Measurements from ENCODE around the gene WFDC8. TPM values are rescaled to one million over a fixed set of nuclear protein-coding genes. Genes with fewer than 3 reads are reported as not detected.

WFDC8 gene
- total and polyA plus RNA-seq, 2 donors (not counting 1 experiment from before 2014, with no cell fraction given), result not detected

DNA sequence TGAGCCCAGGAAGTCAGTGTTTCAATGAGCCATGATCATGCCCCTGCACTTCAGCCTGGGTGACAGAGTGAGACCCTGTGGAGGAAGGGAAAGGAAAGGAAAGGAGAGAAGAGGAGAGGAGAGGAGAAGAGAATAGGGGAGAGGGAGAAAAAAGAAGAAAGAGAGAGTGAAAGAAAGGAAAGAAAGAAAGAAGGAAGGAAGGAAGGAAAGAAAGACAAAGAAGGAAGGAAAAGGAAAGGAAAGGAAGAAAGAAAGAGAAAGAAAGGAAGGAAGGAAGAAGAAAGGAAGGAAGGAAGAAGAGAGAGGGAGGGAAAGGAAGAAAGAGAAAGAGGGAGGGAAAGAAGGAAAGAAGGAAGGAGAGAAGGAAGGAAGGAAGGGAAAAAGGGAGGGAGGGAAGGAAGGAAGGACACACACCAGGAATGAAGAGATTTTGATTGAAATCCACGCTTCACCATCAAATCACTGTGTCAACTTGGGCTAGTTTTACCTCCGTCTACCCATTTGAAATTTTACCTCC, 14.3 kb downstream of the WFDC8 start:
- Histone ChIP-seq H3K4me2 (ENCODE audit: extremely low read depth, insufficient read depth, low read length) (no peak overlapping the region), H3K4me1 (ENCODE audit: control insufficient read depth, extremely low read depth, insufficient read depth, low read length) (no peaks in the 10 kb centered on the region), H3K4me3 (replicated peaks in 1 of 4; ENCODE audit: control extremely low read depth in 1 of 4, insufficient read depth in 1 of 4, low read depth in 3 of 4, low read length in 4 of 4) (no peak overlapping the region), H3K9me3 (ENCODE audit: control insufficient read depth, insufficient read depth, low read depth, low read length) (no peaks in the 10 kb centered on the region), H3K36me3 (ENCODE audit: control insufficient read depth, insufficient read depth, low read length) (no peaks in the 10 kb centered on the region), H4K20me1 (ENCODE audit: control insufficient read depth, extremely low read depth, insufficient read depth, low read length) (no peaks in the 10 kb centered on the region), H3K27ac (ENCODE audit: insufficient read depth, low read length) (no peak overlapping the region), H2AFZ (ENCODE audit: low read length) (no peak overlapping the region), H3K9ac (ENCODE audit: insufficient read depth, low read length) (no peak overlapping the region), H3K79me2 (ENCODE audit: control insufficient read depth, insufficient read depth, low read length) (no peaks in the 10 kb centered on the region), H3K27me3 (ENCODE audit: control insufficient read depth, insufficient read depth, low read length) (no peaks in the 10 kb centered on the region)
- no peak for TF ChIP-seq EZH2 (IDR thresholded peaks at IDR 0.05; ENCODE audit: low read length, missing control alignments)
- TF ChIP-seq, protein P1, sequence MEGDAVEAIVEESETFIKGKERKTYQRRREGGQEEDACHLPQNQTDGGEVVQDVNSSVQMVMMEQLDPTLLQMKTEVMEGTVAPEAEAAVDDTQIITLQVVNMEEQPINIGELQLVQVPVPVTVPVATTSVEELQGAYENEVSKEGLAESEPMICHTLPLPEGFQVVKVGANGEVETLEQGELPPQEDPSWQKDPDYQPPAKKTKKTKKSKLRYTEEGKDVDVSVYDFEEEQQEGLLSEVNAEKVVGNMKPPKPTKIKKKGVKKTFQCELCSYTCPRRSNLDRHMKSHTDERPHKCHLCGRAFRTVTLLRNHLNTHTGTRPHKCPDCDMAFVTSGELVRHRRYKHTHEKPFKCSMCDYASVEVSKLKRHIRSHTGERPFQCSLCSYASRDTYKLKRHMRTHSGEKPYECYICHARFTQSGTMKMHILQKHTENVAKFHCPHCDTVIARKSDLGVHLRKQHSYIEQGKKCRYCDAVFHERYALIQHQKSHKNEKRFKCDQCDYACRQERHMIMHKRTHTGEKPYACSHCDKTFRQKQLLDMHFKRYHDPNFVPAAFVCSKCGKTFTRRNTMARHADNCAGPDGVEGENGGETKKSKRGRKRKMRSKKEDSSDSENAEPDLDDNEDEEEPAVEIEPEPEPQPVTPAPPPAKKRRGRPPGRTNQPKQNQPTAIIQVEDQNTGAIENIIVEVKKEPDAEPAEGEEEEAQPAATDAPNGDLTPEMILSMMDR (conservative IDR thresholded peaks at IDR 0.05 in 1 of 2, IDR thresholded peaks at IDR 0.05 in 1 of 2; ENCODE audit: low read depth in 1 of 2, low read length in 2 of 2), result no peak
- DNase-seq (ENCODE audit: low read depth in 2 of 2), result no peak

DNA sequence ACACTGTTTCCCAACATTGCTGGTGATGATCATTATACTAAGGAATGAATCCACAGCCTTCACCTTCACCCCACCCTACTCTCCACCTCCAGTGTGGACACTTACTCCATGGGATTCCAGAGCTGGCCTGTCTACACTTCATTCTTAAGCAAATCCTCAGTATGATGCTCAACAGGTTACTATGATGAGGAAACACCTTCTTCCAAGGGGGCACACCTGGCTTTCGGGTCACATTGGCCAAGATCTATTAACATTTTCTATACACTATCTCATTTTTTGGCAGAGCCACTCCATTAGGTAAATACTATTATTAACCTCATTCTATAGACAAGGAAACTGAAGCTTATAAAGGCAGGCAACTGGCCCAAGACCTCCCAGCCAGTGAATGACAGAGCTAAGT, 23.9 kb downstream of the WFDC8 start:
- H3K36me3 ChIP-seq (ENCODE audit: control insufficient read depth, insufficient read depth, low read length), result no peaks in the 10 kb centered on the region
- TF ChIP-seq, protein P1 (conservative IDR thresholded peaks at IDR 0.05 in 1 of 2, IDR thresholded peaks at IDR 0.05 in 1 of 2; ENCODE audit: low read depth in 1 of 2, low read length in 2 of 2), result no peak
- no peak for TF ChIP-seq EZH2 (IDR thresholded peaks at IDR 0.05; ENCODE audit: low read length, missing control alignments)
- no peaks in the 10 kb centered on the region for H3K4me1 ChIP-seq (ENCODE audit: control insufficient read depth, extremely low read depth, insufficient read depth, low read length)
- H3K9ac ChIP-seq (ENCODE audit: insufficient read depth, low read length), result no peak overlapping the region
- no peak overlapping the region for H3K4me3 ChIP-seq (replicated peaks in 1 of 4; ENCODE audit: control extremely low read depth in 1 of 4, insufficient read depth in 1 of 4, low read depth in 3 of 4, low read length in 4 of 4)
- DNase-seq (ENCODE audit: low read depth in 2 of 2), result no peak
- H4K20me1 ChIP-seq (ENCODE audit: control insufficient read depth, extremely low read depth, insufficient read depth, low read length), result no peaks in the 10 kb centered on the region
- H3K9me3 ChIP-seq (ENCODE audit: control insufficient read depth, insufficient read depth, low read depth, low read length), result no peaks in the 10 kb centered on the region
- H3K79me2 ChIP-seq (ENCODE audit: control insufficient read depth, insufficient read depth, low read length), result no peaks in the 10 kb centered on the region
- no peak overlapping the region for H3K27ac ChIP-seq (ENCODE audit: insufficient read depth, low read length)
- no peak overlapping the region for H2AFZ ChIP-seq (ENCODE audit: low read length)
- no peak overlapping the region for H3K4me2 ChIP-seq (ENCODE audit: extremely low read depth, insufficient read depth, low read length)
- H3K27me3 ChIP-seq (ENCODE audit: control insufficient read depth, insufficient read depth, low read length), result no peaks in the 10 kb centered on the region

DNA sequence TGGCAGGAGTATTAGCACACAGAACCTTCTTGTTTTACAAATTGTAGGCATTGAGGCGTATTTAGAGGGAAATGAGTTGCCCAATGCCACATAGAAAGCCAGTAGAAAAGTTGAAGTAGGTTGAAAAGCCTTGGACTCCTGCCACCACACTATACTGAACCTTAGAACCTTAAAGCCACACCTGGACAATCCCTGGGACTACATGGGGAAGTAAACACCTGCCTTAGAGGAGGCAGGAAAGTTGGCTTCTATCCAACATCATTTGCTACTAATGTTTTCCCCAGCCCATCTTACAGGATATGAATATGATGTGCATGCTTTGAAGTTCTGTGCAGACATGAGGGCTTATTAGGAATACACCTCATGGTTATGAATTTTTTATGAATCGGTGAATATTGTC, 26.6 kb downstream of the WFDC8 start:
- Histone ChIP-seq H3K4me2 (ENCODE audit: extremely low read depth, insufficient read depth, low read length) (no peak overlapping the region), H3K79me2 (ENCODE audit: control insufficient read depth, insufficient read depth, low read length) (no peaks in the 10 kb centered on the region), H3K27ac (ENCODE audit: insufficient read depth, low read length) (no peak overlapping the region), H3K9me3 (ENCODE audit: control insufficient read depth, insufficient read depth, low read depth, low read length) (no peaks in the 10 kb centered on the region), H3K27me3 (ENCODE audit: control insufficient read depth, insufficient read depth, low read length) (no peaks in the 10 kb centered on the region), H3K4me1 (ENCODE audit: control insufficient read depth, extremely low read depth, insufficient read depth, low read length) (no peaks in the 10 kb centered on the region), H2AFZ (ENCODE audit: low read length) (no peak overlapping the region), H3K4me3 (replicated peaks in 1 of 4; ENCODE audit: control extremely low read depth in 1 of 4, insufficient read depth in 1 of 4, low read depth in 3 of 4, low read length in 4 of 4) (no peak overlapping the region), H4K20me1 (ENCODE audit: control insufficient read depth, extremely low read depth, insufficient read depth, low read length) (no peaks in the 10 kb centered on the region), H3K36me3 (ENCODE audit: control insufficient read depth, insufficient read depth, low read length) (no peaks in the 10 kb centered on the region), H3K9ac (ENCODE audit: insufficient read depth, low read length) (no peak overlapping the region)
- no peak for DNase-seq (ENCODE audit: low read depth in 2 of 2)
- TF ChIP-seq, protein P1 (conservative IDR thresholded peaks at IDR 0.05 in 1 of 2, IDR thresholded peaks at IDR 0.05 in 1 of 2; ENCODE audit: low read depth in 1 of 2, low read length in 2 of 2), result no peak
- no peak for TF ChIP-seq EZH2 (IDR thresholded peaks at IDR 0.05; ENCODE audit: low read length, missing control alignments)

All from fibroblast of lung (primary cell).